ENCODE measurements around the gene MX2.

Gene MX2

DNA sequence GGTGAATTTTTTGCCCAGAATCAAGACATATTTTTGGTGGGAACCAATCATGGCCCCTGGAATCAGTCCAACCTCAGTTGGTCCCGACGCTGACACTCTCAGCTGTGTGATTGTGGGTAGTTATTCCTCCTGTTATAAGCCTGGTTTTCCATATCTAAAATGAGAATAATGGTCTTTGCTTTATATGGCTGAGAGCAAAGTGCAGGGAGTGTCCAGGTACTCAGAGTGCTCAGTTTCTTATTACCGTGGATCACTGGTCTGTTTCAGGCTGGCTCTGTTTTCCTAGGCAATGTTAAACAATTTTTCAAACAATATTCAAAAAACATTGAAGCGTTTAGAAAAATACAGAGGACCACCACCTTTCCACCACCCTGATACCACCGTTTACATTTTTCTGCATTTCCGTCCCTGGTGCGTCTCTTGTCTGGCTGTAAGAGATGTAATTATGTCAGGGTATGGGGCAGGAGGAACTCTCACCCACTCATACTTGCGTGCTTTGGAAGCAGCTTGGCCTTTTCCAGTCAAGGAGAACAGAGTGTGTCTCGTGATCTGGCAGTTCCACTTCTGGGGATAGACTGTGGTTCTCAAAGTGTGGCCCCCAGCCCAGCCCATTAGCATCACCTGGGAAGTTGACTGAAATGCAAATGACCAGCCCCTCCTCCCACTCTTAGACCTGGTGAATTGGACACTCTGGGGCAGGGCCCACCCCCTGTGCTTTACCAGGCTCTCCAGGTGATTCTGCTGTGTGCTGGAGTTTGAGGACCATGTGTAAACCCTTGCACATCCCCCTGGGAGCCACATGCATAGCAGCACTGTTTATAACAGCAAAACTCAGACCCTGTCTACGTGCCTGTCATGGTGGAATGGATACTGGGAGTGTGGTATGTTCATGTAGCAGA, 71.0 kb downstream of the MX2 start:
- DNase-seq (ENCODE audit: low read depth in 2 of 3, low spot score in 2 of 3): no peak

DNA sequence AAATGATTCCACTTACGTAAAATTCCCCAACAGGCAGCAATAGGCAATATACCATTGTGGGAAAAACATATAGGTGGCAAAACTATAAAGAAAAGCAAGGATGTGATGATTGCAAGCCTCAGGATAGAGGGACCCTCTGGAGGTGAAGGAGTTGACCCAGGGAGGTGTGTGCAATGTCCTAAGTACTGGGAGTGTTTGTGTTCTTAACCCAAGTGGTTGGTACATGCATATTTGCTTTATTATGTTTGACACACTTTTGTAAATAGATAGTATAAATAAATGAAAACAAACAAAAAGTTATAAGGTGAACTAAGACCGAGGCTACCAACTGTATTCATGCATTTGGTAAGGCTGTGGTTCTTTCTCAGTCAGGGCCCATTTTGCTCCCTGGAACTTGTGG, 71.7 kb downstream of the MX2 start:
- no peak for DNase-seq (ENCODE audit: low read depth in 2 of 3, low spot score in 2 of 3)

GRCh38 chr21:41435706-41436105, 73.9 kb downstream of the MX2 start:
- no peak for DNase-seq (ENCODE audit: low read depth in 2 of 3, low spot score in 2 of 3)

DNA sequence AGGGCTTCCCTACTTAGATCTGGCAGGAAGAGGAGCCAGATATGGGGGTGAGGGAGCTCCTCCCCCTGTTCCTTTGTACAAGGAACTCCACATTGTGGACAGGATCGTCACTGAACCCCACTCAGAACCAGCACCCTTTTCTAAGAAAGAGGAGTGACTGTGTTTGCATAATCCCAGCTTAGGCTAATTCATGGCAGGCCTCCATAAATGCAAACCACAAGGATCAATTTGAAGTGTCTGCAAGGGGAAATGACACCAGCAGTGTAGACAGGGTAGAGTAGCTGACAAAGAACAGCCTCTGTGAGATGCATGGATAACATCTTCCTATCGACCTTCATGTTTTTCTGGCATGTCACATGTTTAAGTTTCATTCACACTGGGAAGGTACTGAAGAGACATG, 75.9 kb downstream of the MX2 start:
- no peak for DNase-seq (ENCODE audit: low read depth in 2 of 3, low spot score in 2 of 3)

GRCh38 chr21:41438425-41439113, 76.7 kb downstream of the MX2 start:
- no peak for DNase-seq (ENCODE audit: low read depth in 2 of 3, low spot score in 2 of 3)

DNA sequence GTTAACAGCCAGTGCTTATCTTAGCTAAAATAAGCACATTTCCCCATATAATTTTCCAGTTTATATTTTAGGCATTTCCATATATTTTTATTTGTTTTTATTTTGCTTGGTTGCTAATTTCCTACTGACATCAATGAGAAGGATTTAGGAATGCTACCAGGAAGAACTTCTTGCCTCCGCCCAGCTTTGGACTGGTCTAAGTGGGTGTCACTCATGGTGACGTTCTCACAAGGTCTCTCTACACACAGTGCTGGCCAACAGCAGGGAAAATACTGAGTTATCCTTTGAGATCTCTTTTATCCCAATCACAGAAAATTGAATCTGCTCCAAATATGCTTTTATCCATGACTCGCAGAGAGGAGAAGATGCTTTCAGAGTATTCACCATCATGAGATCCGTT, 77.4 kb downstream of the MX2 start:
- DNase-seq (ENCODE audit: low read depth in 2 of 3, low spot score in 2 of 3): no peak

GRCh38 chr21:41441546-41441945, 79.7 kb downstream of the MX2 start:
- DNase-seq (ENCODE audit: low read depth in 2 of 3, low spot score in 2 of 3): no peak

DNA sequence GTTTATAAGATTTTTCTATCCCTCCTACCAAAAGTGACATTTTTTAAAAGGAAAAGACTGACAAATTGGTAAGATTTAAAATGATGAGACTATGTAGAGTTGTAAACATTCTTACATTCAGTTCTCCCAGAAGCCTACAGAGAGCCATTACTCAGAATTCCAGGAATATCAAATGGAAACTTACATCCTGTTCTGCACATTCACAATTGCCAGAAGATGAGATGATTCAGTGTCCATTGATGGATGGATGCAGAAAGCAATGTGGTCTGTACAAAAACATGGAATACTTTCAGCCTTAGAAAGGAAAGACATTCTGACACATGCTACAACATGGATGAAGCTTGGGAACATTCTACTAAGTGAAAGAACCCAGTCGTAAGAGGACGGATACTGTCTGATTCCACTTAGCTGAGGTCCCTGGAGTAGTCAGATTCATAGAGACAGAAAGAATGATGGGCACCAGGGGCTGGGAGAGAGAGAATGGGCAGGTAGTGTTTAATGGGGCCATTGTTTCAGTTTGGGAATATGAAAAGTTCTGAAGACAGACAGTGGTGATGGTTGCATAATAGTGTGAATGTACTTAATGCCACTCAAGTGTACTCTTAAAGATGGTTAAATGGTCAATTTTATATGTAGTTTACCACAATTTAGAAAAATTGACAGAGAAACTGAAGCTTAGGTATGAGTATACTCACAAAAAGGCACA, 80.8 kb downstream of the MX2 start:
- no peak for DNase-seq (ENCODE audit: low read depth in 2 of 3, low spot score in 2 of 3)

DNA sequence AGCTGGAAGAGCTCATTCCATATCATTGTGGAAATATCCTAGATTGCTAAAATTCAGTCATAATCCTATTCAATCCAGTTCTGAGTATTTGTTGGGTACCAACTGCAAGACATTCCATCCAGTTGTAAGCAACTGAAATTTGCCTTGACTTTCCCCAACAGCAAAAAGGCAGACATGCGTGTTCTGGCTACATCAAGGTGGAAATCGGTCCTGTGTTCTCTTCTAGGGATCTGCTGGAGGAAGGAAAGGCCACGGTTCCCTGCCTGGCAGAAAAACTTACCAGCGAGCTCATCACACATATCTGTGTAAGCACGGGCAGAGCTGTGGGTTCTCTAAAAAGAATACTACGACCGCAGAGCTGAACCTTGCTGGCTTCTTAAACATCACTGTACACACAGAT, 81.7 kb downstream of the MX2 start:
- DNase-seq (ENCODE audit: low read depth in 2 of 3, low spot score in 2 of 3): no peak

- no peak for DNase-seq (ENCODE audit: low read depth in 2 of 3, low spot score in 2 of 3)
Measured at GRCh38 chr21:41444703-41445464, 83.1 kb downstream of the MX2 start.

GRCh38 chr21:41445465-41445862, 83.6 kb downstream of the MX2 start:
- DNase-seq (ENCODE audit: low read depth in 2 of 3, low spot score in 2 of 3): no peak

DNA sequence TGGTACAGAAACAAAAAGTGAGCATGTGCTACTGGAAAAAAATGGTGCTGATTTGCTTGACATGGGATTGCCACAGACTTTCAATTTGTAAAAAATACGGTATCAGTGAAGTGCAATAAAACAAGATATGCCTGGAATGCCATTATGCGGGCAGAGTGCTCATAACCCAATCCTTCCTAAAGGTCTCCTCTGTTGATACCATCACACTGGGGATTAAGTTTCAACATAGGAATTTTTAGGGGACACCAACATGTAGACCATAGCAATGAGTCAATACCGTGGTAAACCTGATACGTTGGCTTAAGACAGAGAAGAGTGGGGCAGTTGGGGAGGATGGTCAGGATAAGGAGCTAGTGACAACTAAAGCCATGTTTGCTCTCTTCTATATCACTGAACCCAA, 84.8 kb downstream of the MX2 start:
- DNase-seq (ENCODE audit: low read depth in 2 of 3, low spot score in 2 of 3): no peak

GRCh38 chr21:41447356-41447755, 85.5 kb downstream of the MX2 start:
- DNase-seq (ENCODE audit: low read depth in 2 of 3, low spot score in 2 of 3): no peak

GRCh38 chr21:41449613-41450012, 87.8 kb downstream of the MX2 start:
- no peak for DNase-seq (ENCODE audit: low read depth in 2 of 3, low spot score in 2 of 3)

DNA sequence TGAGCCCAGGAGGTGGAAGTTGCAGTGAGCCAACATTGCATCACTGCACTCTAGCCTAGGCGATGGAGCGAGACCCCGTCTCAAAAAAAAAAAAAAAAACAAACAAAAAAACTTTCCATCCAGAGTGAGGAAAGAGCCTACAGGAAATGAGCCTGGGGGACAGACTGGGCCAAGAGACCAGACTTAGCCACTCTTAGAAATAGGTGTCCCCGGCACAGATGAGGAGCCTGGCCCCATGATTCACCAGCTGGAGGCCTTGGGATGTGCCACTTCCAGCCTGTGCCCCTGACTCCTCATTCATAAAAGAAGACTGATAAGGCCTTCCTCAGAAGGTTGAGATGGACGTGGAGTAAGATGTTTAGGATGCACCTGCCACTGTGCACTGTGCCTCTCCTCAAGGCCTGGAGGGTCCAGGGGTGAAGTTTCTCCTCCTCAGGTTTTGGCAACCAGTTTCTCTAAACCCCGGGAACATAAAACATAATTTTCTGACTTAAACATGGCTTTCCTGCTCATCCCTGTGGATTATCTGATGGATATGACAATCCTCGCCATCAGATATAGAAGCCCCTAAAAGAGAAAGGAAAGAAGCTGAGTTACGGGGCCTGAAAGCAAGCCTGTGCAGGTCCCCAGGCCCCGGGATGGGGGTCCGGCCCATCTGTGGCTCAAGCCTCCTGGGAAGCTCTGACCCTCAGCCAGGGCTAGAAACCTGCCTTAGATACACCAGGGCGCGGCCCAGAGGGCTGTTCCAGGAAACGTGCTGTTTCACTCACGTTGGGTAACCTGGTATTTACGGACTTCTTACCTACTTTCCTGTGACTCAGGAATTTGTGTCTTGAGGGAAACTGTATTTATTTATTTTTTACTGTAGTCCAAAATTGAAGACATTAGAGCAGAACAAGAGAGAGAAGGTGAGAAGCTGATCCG, 90.2 kb downstream of the MX2 start:
- no peak for DNase-seq (ENCODE audit: low read depth in 2 of 3, low spot score in 2 of 3)

DNA sequence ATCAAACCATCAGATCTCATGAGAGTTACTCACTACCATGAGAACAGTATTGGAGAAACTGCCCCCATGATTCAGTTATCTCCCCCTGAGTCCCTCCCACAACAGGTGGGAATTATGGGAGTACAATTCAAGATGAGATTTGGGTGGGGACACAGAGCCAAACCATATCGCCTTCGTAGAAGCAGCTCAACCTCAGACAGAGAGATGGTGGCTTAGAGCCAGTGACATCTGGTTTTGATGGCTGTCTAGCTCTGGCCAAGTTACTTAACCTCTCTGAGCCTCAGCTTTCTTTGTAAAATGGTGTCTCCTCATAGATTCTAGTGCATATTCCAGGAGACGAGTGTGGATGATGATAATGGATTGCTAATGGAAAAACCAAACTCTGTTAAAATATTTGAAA, 91.4 kb downstream of the MX2 start:
- no peak for DNase-seq (ENCODE audit: low read depth in 2 of 3, low spot score in 2 of 3)

GRCh38 chr21:41453761-41454160, 91.9 kb downstream of the MX2 start:
- DNase-seq (ENCODE audit: low read depth in 2 of 3, low spot score in 2 of 3): no peak

GRCh38 chr21:41458121-41458520, 96.3 kb downstream of the MX2 start:
- no peak for DNase-seq (ENCODE audit: low read depth in 2 of 3, low spot score in 2 of 3)

- DNase-seq (ENCODE audit: low read depth in 2 of 3, low spot score in 2 of 3): no peak
Measured at GRCh38 chr21:41458559-41458958, 96.7 kb downstream of the MX2 start.

All from activated CD8-positive, alpha-beta memory T cell treated with anti-CD3 and anti-CD28 coated beads for 48 hours (primary cell).